Hematopoietic multipotent progenitor cell treated with erythropoietin and hydrocortisone succinate and interleukin-3 and kit ligand, for 8 days (in vitro differentiated cells): ENCODE data around the gene CHAC2.
"Not testable (repeated sequence)": the region's sequence is repeated elsewhere in the genome, so short reads cannot be mapped to it uniquely, and the experiment has no call there.

Experiments
- DNase-seq: peaks from one replicate; pipeline ENCODE4 v3.0.0-alpha.2; 2015

CHAC2 gene

GRCh38 chr2:53767405-53768241 is at the start of gene CHAC2:
CHAC2 (plus strand) TSS chr2:53767804; CDS start chr2:53767887, 83 bp downstream.
- DNase-seq, result peak; percentile 90

GRCh38 chr2:53720944-53721343 is 46.7 kb upstream of the CHAC2 start:
- not testable (repeated sequence) for DNase-seq

- DNase-seq, result no peak
Measured at GRCh38 chr2:53724536-53724935, 43.1 kb upstream of the CHAC2 start.

DNA sequence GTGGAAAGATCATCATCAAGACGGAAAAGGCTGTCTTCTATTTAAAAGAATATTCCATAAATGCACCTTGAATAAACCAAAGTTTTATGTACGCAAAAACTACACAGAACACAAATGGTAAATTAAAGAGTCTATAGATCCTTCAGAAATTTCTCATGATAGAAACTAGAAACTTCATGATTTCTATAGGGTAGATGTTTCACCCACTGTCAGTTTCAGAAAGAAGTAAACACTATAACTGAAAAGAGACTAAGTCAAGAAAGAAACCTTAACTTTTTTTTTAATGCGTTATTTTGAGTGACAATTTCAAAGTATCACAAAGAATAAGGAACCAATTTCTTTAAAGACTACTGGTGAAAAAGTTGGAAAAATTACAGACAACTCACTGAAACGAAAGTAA is 41.9 kb upstream of the CHAC2 start:
- DNase-seq, result no peak

DNA sequence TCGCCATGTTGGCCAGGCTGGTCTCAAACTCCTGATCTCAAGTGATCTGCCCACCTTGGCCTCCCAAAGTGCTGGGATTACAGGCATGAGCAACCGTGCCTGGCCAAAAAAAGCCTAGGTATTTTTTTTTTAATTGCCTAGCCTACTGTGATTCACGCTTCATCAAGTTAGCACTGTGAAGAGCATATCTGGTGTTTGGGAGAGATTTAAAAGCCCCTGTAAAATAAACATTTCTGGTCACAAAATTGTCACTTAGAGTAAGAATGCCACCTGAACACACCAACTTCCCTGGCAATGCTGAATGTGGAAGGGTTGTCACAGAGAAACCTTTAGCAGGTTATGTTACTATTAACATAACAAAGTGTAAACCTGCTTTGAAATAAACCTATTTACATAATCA is 39.7 kb upstream of the CHAC2 start:
- no peak for DNase-seq

GRCh38 chr2:53729143-53729762 is 38.4 kb upstream of the CHAC2 start:
- no peak for DNase-seq

DNA sequence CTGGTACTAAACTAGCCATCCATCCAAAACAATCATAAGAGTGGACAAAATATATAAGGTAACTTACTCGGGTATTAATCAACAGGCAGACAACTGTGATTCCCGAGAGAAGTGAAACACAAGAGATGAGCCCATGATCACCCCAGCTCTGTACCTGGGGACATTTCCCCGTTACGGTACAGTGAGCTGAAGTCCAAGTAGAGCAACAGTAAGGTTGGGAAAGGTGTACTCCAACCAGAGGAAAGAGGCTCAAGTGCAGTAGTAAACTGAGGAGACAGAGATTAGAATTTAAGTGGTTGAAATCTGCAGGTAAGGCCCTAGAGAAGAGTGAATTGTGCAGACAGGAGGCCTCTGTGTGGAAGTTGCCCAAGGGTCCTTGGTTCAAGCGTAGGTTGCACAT is 30.5 kb upstream of the CHAC2 start:
- no peak for DNase-seq

DNA sequence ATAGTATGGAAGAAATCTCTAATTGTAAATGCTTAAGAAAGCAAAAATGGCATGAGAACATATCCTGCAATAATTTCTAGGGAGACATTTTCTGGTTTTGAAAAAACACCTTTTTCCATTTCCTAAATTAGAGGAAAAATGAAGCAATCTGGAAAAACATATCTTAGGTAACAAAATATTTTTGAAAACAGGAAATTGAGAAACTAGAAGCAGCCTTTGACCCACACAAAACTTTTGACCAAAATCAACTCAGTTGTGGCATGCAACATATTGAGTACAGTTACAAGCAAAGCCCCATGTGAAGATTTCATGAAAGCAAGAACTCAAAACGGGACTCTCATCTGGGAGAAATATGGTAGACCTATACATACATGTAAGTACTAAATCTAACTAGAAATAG is 28.6 kb upstream of the CHAC2 start:
- DNase-seq, result no peak

- DNase-seq, result peak; percentile 46
Measured at GRCh38 chr2:53740170-53740569, 27.4 kb upstream of the CHAC2 start.

- DNase-seq, result no peak
Measured at GRCh38 chr2:53744395-53745065, 23.1 kb upstream of the CHAC2 start.

GRCh38 chr2:53750041-53750768 is 17.4 kb upstream of the CHAC2 start:
- no peak for DNase-seq

GRCh38 chr2:53751728-53752127 is 15.9 kb upstream of the CHAC2 start:
- no peak for DNase-seq

GRCh38 chr2:53752385-53752784 is 15.2 kb upstream of the CHAC2 start:
- no peak for DNase-seq

DNA sequence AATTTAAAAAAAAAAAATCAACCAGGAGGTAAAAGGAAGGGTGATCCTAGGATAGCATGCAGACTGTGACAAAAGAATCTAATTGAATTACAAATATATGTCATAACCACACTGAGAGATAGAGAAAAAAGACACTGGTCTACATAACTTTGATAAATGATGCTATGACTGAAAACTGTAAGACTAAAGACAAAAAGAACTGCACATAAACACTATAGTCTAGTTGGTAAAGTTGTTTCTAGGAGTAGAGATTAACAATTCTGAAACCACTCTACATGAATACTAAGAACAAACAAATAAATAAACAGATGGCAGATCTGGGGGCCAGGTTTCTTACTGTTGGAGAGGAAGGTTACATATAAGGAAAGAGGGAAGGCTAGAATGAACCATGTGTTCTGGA is 14.6 kb upstream of the CHAC2 start:
- no peak for DNase-seq

GRCh38 chr2:53755121-53755520 is 12.5 kb upstream of the CHAC2 start:
- peak; percentile 76 for DNase-seq

DNA sequence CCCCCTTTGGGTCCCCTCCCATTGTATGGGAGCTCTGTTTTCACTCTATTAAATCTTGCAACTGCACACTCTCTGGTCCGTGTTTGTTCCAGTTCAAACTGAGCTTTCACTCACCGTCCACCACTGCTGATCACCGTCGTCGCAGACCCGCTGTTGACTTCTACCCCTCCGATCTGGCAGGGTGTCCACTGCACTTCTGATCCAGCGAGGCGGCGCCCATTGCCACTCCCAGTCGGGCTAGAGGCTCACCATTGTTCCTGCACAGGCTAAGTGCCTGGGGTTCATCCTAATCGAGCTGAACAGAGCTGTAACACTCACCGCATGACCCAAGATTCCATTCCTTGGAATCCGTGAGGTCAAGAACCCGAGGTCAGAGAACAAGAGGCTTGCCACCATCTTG is 11.0 kb upstream of the CHAC2 start:
- DNase-seq, result no peak

DNA sequence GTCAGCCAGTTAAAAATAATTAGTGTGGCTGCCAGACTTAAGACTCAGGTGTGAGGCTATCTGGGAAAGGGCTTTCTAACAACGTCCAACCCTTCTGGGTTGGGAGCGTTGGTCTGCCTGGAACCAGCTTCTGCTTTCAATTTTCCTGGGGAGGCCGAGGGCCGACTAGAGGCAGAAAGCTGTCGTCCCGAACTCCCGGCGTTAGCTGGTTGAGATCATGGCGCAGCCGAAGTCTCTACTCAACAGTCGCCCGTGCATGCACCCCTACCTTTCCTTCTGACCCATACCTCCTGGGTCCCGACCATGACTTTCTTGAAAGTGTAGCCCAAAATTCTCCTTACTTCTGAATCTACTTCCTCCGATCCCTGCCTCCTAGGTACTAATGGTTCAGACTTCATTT is 10.4 kb upstream of the CHAC2 start:
- DNase-seq, result not testable (repeated sequence)

DNA sequence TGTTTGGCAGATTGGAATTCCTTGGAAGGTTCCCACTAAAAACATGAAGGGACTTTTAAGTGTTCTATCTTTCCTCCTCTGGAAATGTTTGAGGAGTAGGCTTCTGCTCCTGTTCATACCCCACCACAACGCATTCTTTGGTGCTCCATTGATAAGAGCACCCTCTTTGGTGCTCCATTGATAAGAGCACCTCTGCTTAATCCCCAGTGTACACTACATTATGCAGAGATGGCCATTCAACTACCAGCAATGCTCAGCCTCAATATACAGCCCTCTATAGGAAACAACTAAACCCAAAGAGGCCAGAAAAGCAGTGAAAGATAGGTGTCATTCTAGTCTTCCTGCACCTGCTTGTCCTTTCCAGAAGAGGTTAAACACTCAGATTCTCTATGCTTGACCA is 1.8 kb upstream of the CHAC2 start:
- peak; percentile 60 for DNase-seq

DNA sequence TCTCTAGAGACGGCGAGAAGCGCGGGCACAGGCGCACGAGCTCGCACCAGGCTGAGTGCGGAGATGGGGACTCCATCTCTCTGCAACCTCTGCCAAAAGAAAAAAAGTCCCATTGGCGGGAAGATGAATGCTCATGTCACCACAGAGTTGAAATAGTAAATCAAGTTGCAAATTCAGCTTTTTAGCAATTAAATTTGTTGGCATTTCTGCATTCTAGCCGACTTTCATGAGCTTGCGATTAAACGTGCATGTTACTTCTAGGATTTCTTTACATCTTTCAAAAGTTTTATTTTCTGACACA is 588 bp downstream of the CHAC2 start:
- peak; percentile 70 for DNase-seq

DNA sequence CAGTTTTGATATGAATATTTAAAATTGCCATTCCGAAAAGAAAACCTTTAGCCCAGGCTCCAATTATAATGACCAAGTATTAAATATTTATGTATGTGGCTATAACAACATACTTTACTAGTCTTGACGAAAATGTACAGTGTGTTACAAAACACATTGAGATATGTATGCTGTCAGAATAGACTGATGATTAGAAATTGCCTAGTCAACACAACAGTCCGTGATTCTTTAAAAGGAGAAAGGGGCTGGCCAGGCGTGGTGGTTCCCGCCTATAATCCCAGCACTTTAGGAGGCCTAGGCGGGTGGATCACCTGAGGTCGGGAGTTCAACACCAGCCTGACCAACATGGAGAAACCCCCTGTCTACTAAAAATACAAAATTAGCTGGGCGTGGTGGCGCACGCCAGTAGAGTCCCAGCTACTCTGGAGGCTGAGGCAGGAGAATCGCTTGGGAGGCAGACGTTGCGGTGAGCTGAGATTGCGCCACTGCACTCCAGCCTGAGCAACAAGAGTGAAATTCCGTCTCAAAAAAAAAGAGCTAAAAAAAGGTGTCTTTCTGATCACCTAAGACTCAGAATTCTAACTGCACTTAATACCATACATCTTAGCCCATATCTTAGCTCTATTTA is 1.8 kb downstream of the CHAC2 start:
- no peak for DNase-seq

DNA sequence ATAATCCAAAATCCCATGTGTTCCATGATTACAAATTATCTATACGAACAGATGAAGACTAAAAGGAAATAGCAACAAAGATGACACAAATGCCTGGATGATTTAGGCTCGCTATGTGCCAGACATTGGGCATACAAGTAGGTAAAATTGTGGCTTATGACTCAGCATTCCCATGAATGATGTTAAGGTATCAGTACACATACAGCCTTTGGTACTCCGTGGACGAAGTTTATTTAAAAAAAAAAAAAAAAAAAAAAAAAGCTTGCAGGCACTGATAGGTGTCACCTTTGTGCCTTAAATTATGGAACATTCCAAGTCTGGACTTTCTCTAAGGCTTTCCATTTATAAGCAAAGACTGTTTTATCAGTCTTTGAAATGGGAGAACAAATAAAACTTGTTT is 2.7 kb downstream of the CHAC2 start:
- peak; percentile 77 for DNase-seq

GRCh38 chr2:53777134-53777533 is 9.5 kb downstream of the CHAC2 start:
- DNase-seq, result peak; percentile 14
